HG03108 (cell line): ENCODE data around the gene HES4.
"Not testable (repeated sequence)": the region's sequence is repeated elsewhere in the genome, so short reads cannot be mapped to it uniquely, and the experiment has no call there.

ENCODE experiments used
- ATAC-seq: cut with Tn5 transposase; IDR thresholded peaks from one replicate; pipeline ENCODE4 v1.9.1; 2021; ENCODE audit warnings: moderate library complexity; ENCODE audit not compliant: unreplicated experiment

Gene HES4

GRCh38 chr1:1019122-1019999, 19.5 kb upstream of the HES4 start:
- peak; percentile 64 for ATAC-seq

- ATAC-seq: not testable (repeated sequence)
Measured at GRCh38 chr1:1018321-1018685, 18.4 kb upstream of the HES4 start.

- ATAC-seq: not testable (repeated sequence)
Measured at GRCh38 chr1:1017397-1018320, 17.8 kb upstream of the HES4 start.

- ATAC-seq: no peak
Measured at GRCh38 chr1:1014799-1015681, 15.1 kb upstream of the HES4 start.

- no peak for ATAC-seq
Measured at GRCh38 chr1:1013922-1014648, 14.2 kb upstream of the HES4 start.

- ATAC-seq: peak; percentile 72
Measured at GRCh38 chr1:1013105-1013921, 13.4 kb upstream of the HES4 start, which contains the start of gene ISG15. ISG15 (plus strand) TSS chr1:1013497; CDS start chr1:1013574, 77 bp downstream.

- not testable (repeated sequence) for ATAC-seq
Measured at GRCh38 chr1:1012736-1013104, 12.8 kb upstream of the HES4 start.

- no peak for ATAC-seq
Measured at GRCh38 chr1:1011396-1011949, 11.6 kb upstream of the HES4 start.

GRCh38 chr1:1010131-1010530, 10.2 kb upstream of the HES4 start:
- ATAC-seq: not testable (repeated sequence)

GRCh38 chr1:1006305-1007159, 6.6 kb upstream of the HES4 start:
- no peak for ATAC-seq

GRCh38 chr1:1005774-1006304, 5.9 kb upstream of the HES4 start:
- no peak for ATAC-seq

- no peak for ATAC-seq
Measured at GRCh38 chr1:1004780-1005697, 5.1 kb upstream of the HES4 start.

- ATAC-seq: no peak
Measured at GRCh38 chr1:1004420-1004779, 4.5 kb upstream of the HES4 start.

GRCh38 chr1:1003618-1004419, 3.9 kb upstream of the HES4 start:
- ATAC-seq: no peak

- no peak for ATAC-seq
Measured at GRCh38 chr1:1001057-1001783, 1.3 kb upstream of the HES4 start.
